Measurements from ENCODE around the gene OR56A3.
"Not testable (repeated sequence)": the region's sequence is repeated elsewhere in the genome, so short reads cannot be mapped to it uniquely, and the experiment has no call there.

OR56A3 gene, protein sequence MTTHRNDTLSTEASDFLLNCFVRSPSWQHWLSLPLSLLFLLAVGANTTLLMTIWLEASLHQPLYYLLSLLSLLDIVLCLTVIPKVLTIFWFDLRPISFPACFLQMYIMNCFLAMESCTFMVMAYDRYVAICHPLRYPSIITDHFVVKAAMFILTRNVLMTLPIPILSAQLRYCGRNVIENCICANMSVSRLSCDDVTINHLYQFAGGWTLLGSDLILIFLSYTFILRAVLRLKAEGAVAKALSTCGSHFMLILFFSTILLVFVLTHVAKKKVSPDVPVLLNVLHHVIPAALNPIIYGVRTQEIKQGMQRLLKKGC

DNA sequence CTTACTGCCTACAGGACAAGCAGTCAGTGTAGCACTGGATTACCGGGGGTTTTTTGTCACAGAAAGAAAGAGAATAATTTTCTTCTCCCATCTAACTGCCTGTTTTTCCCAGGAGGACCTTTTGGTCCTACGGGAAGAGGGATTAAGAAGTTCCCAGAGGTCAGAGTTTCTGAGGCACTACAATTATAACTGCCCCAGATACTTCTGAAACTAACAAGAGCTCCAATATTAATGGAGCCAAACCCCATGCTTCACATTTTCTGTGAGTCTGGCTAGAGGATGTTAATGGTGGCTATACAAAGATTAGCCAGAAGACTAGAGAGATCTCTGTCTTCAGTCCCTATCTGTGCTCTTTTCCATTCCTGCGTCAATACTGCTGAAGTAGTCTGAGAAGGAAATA, at the start of gene OR56A3:
Gene OR56A3 (plus strand): TSS at position 301 of the 400 bp plus-strand sequence. CDS start 5,096 bp downstream, outside the sequence.
- DNase-seq = no peak

DNA sequence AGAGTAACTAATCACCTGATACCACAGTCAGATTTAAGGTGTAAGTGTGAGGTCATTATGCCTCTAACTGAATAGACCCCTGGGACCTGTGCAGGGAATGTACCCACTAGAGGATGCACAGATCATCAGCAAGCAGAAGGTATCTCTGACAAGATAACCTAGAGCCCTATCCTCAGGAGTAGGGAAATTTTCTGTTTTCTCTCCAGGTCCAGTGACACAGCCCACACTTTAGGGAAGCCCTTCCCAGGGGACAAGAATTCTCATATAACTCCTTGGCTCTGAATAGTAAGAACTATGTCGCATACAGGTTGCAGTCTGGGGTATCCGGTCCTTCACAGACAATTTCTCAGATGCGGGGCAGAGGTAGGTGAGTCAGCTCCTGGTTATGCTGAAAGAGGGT, 49.1 kb upstream of the OR56A3 start, which contains the start of gene OR52E5:
Gene OR52E5 (plus strand): TSS at position 301 of the 400 bp plus-strand sequence. CDS start 7,569 bp downstream, outside the sequence.
- DNase-seq = no peak

DNA sequence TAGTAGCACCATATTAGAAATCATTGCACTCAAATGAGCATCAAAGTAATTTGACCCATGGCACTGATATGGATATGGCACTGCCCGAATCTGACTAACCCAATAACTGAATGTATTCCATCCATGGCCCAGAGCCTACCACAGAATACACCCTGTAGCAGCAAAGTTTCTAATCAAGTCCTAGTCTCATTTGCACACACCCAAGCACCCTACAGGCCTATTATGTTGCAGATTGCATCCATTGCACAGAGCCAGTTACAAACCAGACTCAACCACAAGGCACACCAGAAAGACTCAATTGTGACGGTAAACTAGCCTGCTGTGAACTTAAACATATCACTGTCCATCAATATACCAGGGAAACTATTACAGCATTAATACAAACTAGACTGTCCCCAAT, 42.5 kb upstream of the OR56A3 start:
- no peak for DNase-seq

DNA sequence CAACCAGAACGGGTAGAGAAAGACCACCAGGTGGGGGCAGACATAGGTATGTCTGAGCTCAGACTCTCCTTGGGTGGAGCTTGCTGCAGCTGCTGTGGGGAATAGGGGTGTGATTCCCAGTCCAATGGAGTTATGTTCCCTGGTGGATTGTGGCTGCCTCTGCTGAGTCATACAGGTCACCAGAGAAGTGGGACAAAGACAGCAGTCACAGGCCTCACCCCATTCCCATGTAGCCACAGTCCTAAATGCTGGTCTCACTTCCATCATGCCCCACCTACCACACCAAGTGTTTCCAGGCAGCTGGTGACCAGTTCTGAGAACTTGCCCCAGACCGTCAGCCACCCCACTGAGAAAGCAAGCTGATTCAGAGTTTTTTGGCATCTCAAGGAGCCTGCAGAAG, 31.5 kb upstream of the OR56A3 start:
- DNase-seq = no peak

DNA sequence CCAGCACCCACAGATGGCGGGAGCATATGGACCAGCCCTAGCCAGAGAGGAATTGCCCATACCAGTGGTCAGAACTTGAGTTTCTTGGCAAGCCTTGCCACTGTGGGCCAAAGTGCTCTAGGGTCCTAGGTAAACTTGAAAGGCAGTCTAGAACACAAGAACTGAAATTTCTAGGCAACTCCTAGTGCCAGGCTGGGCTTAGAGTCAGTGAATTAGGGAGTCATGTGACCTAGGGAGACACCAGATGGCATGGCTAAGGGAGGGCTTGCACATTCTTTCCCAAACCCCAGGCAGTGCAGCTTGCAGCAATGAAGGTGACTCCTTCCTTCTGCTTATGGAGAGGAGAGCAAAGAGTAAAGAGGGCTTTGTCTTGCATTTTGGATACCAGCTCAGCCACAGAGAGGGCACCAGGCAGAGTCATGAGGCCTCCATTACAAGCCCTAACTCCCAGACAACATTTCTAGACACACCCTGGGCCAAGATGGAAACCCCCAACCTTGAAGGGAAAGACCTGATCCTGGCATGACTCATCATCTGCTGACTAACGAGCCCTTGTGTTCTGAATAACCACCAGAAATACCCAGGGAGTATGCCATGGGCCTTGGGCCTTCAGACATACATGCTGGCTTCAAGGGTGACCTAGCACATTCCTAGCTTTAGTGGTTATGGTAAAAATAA, 19.2 kb upstream of the OR56A3 start:
- no peak for DNase-seq

DNA sequence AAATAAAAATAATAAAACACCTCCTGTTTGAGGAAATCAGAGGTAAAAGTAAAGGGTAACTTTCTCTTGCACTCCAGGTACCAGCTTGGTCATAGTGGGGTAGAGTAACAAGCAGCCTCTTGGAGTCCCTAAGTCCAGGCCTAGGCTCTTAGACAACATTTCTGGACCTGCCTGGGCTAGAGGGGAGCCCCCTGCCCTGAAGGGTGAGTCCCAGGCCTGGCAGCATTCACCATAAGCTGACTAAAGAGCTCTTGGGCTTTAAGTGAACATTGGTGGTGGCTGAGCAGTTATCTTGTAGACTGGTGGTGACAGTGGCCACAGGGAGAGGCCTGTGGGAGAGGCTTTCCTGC, 18.6 kb upstream of the OR56A3 start:
- no peak for DNase-seq

DNA sequence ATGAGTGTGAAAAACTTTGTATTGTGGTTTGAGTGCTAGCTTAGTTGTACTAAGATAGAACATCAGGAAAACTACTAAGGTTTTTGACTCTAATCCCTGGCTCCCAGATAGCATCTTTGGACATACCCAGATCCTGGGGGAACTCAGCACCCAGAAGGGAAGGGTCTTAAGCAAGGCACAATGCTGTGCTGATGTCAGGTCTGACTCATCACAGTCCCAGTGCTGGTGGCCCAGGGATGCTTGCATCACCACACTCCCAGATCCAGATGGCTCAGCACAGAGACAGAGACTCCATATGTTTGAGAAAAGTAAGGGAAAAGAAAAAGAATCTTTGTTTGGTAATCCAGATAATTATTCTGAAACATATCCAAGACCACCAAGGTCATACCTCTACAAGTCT, 18.3 kb upstream of the OR56A3 start:
- DNase-seq = no peak

DNA sequence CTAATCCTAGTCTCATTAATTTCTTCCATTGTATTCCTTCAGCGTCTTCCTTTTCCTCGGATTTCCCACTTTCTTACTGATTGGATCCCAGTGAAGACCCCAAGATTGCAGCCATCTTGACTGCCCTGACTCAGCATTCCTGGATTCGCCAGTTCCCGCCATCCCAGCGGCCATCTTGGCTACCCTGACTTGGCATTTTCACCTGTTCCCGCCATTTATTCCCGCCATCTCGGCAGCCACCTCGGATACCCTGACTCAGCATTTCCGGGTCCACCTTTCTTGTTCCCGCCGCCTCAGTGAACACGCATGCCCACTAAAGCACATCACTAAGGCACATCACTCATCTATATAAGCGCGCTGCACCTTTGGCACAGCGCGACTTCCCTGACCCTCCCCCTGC, 13.8 kb upstream of the OR56A3 start:
- no peak for DNase-seq

DNA sequence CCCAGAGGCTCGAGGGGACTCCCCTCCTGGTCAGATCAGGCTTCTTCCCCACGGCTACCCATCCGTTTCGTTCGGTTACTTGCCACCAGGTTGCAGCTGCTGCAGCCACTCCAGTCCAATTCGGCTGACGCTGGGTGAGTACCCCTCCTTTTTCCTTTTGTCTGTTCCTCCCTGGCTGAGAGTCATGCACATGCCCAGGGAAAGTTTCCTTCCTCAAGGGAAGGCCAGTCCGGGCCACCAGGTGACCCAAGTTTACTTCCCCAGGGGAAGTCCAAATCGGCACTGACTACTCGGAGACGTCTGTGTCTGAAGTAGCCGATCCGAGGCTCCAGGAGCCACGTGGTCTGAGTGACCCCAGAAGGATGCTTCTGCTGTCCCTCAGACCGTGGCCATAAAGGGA, 13.2 kb upstream of the OR56A3 start:
- DNase-seq = no peak

DNA sequence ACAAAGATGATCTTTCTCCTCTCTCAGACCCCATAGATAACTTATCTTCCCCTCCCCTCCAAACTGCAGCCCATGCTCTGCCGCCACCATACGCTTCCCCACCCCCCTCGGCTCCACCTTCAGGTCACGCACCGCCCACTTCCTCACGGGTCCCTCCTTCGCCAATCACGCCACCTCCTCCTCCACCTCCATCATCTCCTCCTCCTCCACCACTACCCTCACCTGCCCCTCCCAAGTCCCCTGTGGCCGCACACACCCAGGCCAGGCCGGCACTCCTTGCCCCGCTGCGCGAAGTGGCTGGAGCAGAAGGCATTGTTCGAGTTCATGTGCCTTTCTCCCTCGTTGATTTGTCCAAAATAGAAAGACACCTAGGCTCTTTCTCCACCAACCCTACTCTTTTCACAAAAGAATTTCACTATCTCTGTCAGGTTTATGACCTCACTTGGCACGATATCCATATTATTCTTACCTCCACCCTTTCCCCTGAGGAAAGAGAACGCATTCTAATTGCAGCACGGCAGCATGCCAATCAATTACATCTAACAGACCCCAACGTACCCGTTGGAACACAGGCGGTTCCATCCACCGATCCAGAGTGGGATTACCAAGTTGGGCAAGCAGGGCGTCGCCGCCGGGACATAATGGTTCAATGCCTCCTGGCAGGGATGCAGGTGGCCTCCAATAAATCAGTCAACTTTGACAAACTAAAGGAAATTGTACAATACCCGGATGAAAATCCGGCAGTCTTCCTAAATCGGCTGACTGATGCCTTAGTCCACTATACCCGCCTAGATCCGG, 12.3 kb upstream of the OR56A3 start:
- no peak for DNase-seq

DNA sequence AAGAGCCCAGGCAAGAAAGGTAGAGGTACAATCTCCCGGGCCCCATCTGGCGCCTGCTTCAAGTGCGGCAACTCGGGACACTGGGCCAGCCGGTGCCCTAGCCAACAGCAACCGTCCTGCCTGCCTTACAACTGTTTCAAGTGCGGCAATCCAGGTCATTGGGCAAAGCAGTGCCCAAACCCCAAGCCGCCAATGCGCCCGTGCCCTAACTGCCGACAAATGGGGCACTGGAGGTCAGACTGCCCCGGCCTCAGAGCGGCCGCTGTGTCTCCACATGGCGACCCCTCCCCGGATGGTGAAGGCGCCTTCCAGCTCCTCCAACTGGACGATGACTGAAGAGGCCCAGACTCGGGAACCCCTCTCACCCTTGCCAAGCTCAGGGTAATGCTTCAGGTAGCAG, 11.4 kb upstream of the OR56A3 start:
- no peak for DNase-seq

DNA sequence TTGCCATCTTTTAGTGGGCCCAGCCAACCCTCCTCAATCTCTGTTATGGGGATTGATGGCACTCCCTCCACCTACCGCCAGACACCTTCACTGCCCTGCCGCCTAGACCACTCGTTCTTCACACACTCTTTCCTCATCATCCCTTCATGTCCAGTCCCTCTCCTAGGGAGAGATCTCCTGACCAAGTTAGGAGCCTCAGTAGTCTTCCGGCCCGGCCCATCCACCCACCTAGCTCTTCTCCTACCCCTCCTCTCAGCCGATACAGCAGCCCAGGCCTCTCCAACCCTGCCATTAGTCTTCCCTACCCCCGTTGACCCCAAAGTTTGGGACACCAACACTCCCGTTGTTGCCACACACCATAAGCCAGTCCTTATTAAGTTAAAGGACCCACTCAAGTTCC, 11.0 kb upstream of the OR56A3 start:
- no peak for DNase-seq

DNA sequence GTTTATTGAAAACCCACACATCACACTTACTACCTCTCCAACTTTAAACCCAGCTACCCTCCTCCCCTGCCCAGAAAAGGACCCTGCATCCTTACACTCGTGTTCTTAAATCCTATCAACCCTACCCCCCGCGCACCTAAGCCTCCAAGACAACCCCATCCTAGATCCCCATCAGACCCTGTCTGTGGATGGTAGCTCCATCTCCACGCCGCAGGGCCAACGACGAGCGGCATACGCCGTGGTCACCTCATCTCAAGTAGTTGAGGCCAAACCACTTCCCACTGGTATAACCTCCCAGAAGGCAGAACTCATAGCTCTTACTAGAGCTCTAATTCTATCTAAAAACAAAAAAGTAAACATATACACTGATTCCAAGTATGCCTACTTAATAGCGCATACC, 9.4 kb upstream of the OR56A3 start:
- DNase-seq = no peak

DNA sequence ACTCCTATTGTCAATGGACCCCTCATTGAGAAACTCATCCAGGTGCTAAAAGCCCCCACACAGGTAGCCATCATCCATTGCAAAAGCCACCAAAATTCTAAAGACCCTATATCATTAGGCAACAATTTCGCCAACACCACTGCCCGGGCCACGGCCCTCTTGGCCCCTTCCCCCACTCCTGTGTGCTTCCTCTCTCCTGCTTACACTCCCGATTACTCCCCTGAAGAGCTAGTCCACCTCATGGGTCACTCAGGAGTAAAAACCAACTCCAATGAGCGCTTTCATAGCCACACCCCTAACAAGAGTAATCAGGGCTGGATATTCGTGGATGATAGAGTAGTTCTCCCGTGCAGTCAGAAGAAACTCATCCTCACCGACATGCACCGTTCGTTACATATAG, 8.9 kb upstream of the OR56A3 start:
- no peak for DNase-seq

DNA sequence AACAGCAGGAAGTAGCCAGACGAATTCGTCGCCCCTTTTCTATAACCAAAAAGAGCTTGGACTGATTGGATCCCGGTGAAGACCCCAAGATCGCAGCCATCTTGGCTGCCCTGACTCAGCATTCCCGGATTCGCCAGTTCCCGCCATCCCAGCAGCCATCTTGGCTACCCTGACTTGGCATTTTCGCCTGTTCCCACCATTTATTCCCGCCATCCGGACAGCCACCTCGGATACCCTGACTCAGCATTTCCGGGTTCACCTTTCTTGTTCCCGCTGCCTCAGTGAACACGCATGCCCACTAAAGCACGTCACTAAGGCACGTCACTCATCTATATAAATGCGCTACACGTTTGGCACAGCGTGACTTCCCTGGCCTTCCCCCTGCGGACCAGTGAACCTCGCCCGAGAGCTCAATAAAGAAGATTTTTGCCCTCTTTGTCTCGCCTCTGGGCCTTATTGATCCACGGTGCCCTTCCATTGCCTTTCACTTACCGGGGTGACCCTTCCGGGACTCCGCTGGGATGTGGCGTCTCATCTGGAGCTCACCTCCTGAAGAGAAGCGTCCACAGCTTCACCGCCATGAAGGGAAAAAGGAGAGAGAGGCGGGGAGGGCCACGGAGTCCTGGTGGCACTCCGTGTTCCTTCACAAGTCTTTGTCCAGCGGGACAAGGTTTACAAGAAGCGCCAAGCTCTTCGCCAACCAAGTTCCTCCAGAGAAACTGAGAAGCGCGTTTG, 4.0 kb upstream of the OR56A3 start:
- DNase-seq = no peak

DNA sequence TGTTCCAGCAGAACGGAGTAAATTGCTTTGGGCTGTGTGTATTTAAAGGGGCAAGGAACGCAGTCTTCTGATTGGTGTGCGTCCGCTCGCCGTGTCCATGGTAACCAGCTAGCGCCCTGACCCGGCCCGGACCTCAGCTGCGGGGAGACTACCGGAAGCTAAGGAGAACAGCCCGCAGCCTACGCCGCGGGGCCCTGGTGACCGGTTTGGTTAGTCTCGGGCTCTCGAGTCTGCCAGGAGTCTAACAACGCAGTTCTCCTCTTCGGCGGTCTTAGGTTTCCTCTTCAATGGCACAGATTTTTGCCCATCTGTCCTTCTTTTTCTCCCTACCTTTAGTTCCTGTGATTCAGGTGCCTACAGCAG, 3.5 kb upstream of the OR56A3 start:
- DNase-seq = no peak

DNA sequence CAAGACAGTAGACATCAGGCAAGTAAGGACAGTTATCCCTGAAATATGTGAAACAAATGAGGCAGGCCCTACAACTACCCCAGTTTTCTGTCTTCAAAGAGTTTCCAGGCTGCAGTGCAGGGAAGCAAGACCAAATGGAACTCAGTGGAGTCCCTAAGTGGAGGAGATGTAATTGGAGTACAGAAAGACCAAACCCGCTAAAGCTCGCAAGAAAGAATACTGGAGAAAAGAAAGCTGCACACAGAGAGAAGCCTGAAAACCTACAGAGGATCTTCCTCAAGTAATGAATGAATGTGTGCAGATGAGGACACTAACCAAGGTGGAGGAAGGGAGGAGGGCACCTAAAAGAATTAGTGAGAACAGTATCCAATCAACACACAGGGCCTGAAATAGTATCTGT, 1.3 kb upstream of the OR56A3 start:
- no peak for DNase-seq

DNA sequence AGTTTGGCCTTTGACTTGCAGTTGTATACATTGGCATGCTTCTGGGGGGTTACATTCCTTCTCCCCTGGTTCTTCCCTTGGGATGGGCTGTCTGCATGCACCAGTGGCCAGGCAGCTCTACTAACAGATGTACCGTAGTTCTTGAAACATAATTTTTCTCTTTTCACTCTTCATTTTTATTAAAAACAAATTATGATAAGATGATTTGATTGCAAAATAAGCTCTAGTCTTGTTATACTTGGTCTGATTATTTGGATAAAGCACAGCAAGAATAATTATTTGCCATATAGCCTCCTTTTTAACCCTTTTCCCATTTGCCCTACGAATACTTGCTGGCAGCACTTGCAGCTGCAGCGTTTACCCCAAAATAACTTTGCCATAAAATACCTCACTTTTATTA, 13.5 kb downstream of the OR56A3 start:
- DNase-seq = no peak

DNA sequence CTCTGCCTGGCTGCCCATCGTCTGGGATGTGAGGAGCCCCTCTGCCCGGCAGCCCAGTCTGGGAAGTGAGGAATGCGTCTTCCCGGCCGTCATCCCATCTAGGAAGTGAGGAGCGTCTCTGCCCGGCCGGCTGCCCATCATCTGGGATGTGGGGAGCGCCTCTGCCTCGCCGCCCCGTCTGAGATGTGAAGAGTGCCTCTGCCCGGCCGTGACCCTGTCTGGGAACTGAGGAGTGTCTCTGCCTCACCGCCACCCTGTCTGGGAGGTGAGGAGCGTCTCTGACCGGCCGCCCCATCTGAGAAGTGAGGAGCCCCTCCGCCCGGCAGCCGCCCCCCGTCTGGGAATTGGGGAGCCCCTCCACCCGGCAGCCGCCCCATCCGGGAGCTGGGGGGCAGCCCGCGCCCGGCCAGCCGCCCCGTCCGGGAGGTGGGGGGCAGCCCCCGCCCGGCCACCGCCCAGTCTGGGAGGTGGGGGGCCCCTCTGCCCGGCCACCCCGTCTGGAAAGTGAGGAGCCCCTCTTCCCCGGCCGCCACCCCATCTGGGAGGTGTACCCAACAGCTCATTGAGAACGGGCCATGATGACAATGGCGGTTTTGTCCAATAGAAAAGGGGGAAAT, 18.8 kb downstream of the OR56A3 start:
- DNase-seq = not testable (repeated sequence)

DNA sequence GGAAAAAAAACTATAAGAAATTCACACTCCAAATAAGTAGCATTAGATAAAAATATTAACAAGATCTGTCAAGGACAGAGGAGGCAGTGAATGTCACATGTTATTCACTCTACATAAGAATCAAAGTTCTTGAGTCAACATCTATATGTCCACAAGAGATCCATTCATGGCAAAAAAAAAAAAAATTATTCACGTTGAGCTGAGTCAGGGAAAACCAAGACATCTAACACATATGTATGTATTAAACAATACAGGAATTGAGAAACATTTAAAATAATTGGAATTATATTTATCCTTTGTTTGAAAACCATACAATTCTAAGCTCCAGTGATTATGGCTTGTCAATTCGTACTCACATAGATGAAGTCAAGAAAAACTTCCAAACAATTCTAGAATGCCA, 24.9 kb downstream of the OR56A3 start:
- DNase-seq = no peak

DNA sequence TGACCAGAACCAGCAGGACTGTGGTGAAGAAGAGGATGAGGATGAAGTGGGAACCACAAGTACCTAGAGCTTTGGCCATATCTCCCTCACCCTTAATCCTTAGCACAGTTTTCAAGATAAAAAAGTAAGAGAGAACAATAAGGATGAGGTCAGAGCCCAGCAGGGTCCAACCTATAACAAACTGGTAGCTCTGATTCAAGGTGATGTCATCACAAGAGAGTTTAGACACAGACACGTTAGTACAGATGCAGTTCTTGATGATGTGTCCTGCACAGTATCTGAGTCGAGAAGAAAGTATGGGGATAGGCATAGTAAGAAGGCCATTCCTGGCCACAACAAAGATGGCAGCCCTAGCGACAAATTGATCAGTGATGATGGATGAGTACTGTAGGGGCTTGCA, 25.7 kb downstream of the OR56A3 start:
- no peak for DNase-seq

Data from amygdala (tissue), 56 donors.